Glomerular visceral epithelial cell (primary cell): ENCODE results near the gene ARHGAP44.

Experiments used
- DNase-seq: peaks from one replicate; pipeline ENCODE4 v3.0.0-alpha.2; 2016; ENCODE audit errors: extremely low spot score

ARHGAP44 gene, protein sequence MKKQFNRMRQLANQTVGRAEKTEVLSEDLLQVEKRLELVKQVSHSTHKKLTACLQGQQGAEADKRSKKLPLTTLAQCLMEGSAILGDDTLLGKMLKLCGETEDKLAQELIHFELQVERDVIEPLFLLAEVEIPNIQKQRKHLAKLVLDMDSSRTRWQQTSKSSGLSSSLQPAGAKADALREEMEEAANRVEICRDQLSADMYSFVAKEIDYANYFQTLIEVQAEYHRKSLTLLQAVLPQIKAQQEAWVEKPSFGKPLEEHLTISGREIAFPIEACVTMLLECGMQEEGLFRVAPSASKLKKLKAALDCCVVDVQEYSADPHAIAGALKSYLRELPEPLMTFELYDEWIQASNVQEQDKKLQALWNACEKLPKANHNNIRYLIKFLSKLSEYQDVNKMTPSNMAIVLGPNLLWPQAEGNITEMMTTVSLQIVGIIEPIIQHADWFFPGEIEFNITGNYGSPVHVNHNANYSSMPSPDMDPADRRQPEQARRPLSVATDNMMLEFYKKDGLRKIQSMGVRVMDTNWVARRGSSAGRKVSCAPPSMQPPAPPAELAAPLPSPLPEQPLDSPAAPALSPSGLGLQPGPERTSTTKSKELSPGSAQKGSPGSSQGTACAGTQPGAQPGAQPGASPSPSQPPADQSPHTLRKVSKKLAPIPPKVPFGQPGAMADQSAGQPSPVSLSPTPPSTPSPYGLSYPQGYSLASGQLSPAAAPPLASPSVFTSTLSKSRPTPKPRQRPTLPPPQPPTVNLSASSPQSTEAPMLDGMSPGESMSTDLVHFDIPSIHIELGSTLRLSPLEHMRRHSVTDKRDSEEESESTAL

GRCh38 chr17:12789481-12790248 lies at the start of gene ARHGAP44:
Gene ARHGAP44, plus strand, starts transcription at chr17:12789498. Its CDS starts 341 bp downstream, at chr17:12789839.
- DNase-seq, result peak; percentile 47

DNA sequence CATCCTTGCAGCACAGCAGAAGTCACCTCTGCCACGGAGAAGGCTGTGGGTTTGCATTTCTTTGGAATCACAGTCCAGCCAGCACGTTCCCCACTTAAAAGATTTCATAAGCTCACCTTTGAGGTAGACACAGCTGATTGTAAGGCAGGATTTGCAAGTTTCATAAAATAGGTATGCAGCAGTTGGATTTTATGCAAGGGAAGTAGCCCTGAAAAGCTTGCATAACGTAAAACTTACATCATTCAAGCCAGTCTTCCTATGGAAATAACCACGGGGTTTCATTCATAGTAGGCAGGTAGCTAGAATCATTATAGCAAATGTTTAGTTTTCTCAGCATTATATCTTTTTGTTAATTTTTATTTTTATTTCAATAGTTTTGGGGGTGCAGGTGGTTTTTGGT lies 49.8 kb upstream of the ARHGAP44 start:
- no peak for DNase-seq

DNA sequence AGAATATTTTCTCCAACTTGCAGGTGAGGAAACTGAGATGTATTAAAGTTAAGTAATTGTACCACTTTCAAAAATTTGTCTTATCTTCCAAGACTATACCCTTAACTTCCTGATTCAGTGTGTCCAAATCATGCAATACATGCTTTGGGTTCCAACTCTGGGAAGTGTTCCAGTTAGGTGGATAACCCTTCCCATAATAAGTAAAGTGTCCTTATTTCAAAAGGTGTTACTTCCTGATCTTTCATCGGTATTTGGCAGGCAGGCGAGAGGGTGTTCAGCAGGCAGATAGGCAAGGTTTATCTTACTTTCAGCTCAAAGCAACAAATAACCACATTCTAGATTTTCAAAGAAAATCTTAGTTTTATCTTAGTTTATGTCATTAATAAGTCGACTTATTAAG lies 46.3 kb upstream of the ARHGAP44 start:
- no peak for DNase-seq

DNA sequence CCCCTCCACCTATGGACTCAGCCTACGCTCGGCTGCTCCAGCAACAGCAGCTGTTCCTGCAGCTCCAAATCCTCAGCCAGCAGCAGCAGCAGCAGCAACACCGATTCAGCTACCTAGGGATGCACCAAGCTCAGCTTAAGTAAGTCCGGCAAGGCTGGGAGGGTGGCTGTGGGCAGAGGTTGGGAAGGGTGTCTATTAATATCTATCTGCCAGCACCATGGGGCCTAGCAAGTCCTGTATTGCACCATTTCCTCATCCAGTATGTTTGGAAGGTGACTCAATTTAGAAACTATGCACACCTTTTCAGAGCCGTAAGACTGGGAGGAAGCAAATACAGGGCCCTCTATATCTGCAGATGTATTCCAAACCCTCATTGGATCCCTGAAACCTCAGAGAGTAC lies 45.0 kb upstream of the ARHGAP44 start:
- no peak for DNase-seq

DNA sequence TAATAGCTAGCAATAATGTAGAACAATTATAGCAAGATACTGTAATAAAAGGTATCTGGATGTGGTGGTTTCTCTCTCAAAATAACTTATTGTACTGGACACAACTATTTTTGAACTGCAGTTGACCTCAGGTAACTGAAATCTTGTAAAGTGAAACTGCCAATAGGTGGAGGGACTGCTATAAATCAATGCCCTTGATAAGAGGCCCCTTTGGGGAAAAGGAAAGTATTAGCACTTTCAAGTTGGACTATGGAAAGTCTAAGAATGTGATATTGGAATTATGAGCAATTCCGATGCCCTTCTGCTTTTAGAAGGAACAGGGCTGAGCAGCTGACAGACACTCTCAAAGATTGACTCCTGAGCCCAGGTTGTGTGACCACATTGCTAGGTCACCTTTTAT lies 44.5 kb upstream of the ARHGAP44 start:
- DNase-seq, result no peak

DNA sequence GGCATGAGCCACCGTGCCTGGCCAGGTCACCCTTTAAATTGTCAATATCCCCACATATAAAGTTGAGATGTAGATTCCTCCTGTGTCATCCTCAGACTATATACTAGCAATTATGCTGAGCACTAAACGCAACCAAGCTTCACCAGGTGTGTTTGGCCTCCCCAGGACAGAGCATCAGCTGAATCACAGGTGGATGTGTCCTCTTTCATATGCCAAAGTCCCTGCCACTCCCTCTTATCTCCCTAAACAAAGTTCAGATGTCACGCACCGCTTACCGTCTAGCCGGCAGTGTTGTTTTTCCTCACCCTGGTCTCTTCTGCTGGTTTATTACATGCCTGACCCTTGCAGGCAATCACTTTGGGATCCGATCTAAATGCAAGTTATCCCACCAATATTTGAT lies 43.8 kb upstream of the ARHGAP44 start:
- DNase-seq, result no peak

- DNase-seq, result no peak
Measured at GRCh38 chr17:12756786-12757185, 32.5 kb upstream of the ARHGAP44 start.

- DNase-seq, result no peak
Measured at GRCh38 chr17:12759090-12759489, 30.2 kb upstream of the ARHGAP44 start.

DNA sequence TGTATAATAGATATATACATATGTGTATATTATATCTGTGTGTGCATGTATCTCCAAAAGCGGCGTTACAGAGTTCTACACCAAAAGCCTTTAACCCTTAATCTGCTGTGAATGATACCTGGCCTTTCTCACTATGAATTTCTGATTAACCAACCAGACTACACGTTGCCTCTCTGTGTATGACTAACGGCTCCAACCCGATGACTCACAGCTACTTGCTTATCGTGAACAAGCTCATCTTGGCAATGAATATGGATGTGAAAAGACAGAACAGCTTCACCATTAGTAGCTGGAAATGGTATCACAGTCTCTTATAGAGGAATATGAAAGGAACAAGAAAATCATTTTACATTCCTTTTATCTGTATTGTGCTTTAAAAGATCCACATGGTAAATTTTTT lies 23.8 kb upstream of the ARHGAP44 start:
- peak; percentile 8 for DNase-seq

DNA sequence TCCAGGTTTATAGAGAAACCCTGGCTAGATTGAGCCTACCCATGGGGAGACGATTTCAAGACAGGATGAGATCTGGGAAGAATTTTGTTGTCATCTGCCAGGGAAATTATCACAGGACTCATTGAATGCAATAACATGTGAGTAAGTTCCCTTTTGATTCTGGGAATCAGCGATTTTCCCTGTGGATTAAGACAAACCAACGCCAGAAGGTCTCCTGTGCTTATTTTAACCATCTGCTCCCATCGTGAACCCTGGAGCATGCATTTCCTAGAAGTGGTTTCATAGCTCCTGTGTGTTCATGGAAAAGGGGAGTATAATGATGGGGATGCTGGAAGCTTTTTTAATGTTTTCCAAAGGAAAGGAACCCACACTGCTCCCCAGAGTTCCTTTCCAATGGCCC lies 21.0 kb upstream of the ARHGAP44 start:
- no peak for DNase-seq

DNA sequence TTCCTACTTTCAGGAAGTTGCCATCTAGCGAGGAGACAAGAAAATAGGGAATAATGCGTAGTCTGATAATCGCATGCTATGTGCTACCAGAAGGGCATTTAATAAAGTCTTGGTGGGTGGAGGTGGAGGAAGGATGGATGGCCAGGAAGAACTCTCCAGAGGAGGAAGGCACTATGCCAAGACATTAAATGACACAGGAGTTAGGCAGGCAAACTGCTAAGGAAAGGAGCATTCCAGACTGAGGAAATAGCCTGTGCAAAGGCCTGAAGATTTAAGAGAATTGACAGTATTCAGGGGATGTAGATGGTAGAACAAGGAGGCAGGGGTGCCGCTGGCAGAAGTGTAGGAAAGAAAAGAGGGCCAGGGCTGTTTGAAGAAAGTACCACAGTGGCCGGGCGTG lies 19.3 kb upstream of the ARHGAP44 start:
- no peak for DNase-seq

DNA sequence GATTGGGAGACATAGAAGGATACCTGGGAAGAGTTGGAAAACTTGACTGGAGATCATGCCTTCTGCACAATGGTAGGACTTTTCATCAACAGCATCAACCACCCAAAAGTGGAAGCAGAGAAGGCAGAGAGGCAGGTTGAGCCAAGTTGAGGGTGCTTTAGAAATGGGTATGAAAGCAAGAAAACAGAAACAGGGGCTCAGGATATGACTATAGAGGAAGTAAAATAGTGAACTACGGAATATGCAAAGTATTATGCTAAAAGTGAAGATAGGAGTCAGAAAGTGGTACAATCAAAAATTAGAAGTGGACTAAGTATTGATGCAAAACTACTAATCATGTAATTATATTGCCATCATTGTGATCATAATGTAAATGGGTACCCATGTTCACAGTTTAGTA lies 16.1 kb upstream of the ARHGAP44 start:
- DNase-seq, result no peak

DNA sequence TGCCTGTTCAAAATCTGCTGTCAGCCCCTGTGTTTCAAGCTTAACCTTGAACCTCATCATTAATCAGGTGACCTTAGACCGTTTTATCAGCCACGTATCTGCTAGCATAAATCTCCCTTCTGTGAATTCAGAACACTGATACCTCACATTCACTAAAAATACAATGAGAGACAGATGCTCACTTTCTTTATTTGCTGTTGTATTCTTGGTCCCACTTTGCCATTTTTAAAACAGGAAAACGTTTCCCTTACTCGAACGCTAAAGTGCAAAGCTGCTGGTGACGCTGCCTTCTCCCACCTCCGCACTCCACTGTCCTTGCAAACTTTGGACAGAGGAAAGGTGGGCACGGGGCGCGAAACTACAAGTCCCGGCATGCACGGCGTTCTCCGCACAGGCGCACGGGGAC lies 220 bp upstream of the ARHGAP44 start:
- DNase-seq, result no peak

DNA sequence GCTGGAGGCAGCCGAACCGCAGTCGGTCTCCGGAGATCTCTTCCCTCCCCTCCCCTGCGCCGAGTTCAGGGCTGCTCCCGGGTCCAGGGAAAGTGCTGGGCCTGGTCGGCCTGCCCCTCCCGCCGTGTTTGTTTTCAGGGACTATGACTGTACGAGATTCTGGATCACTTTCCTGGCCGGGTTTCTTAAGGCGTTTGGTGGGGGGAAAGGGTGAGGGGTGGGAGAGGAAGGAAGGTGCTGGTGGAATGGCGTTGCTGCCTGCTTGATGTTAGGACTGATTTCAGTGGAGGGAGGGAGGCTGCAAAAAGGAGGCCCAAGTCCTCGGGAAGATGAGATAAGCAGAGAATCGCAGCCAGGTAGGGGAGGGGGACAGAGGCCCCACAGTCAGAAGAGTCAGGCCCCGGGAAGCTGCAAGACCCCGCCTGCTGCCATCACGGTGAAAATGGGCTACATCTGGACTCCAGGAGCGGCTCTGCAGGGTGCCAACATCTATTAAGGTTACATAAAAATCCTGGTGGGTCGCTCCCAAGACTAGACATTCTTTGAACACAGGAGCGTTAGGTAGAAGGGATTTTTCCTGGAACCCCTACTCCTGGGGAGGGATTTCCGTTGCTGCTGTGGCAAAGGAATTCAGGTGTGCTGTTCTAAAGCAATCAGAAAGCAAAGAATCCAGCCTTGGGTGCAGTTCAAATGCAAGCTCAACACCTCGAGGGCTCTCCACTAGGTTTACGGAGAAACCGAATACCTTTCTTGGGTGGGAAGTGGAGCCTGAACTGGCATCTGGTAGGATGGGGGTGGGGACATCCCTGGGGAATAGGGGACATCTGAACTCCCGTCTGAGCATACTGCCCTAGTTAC lies 1.2 kb downstream of the ARHGAP44 start:
- DNase-seq, result no peak

- no peak for DNase-seq
Measured at GRCh38 chr17:12794919-12795532, 5.7 kb downstream of the ARHGAP44 start.

GRCh38 chr17:12800855-12801365 lies 11.6 kb downstream of the ARHGAP44 start:
- no peak for DNase-seq

DNA sequence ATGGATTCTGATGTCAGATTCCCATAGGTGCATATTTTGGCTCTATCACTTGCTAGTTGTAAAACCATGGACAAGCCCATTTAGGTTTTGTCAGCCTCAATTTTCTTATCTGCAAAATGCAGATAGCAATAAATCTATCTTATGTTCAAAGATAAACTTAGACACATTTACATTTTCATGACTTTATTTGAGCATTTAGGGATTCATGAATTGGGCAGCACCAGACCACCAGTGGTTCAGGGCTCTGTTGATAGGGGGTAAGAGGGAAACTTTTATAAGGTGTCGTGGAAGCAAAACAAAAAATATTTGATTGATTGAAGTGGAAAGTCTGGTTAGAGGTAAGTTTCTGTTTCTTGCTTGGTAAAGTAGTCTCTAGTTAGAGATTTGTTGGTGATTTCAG lies 17.3 kb downstream of the ARHGAP44 start:
- DNase-seq, result no peak

DNA sequence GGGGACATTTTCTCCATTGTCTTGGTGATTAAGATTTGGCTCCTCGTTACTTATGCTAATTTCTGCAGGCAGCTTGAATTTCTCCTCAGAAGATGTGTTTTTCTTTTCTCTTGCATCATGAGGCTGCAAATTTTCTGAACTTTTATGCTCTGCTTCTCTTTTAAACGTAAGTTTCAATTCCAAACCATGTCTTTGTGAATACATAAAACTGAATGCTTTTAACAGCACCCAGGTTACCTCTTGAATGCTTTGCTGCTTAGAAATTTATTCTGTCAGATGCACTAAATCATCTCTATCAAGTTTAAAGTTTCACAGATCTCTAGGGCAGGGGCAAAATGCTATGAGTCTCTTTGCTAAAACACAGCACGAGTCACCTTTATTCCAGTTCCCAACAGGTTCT lies 19.4 kb downstream of the ARHGAP44 start:
- DNase-seq, result no peak

DNA sequence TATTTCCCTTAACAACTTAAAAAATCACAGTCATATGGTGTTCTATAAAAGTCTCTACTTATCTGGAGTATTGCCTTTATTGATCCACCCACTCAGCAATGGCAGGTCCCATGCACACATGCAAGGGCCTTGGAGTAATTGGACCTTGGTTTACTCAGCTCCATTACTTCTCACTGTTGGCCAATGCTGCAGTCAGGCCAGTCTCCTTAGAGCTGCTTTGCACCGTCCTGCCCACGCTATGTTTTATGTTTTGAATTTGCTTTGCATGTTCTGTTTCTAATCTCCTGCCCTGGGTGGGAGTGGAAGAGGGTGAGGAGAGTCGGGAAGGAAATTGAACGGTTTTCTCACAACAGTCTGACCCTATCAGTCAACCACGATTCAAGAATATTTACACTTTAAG lies 23.6 kb downstream of the ARHGAP44 start:
- no peak for DNase-seq

GRCh38 chr17:12813664-12814063 lies 24.4 kb downstream of the ARHGAP44 start:
- DNase-seq, result no peak

GRCh38 chr17:12814718-12815117 lies 25.4 kb downstream of the ARHGAP44 start:
- DNase-seq, result no peak
